ENCODE data around the gene THAP8. TPM values are rescaled to one million over a fixed set of nuclear protein-coding genes. Genes with fewer than 3 reads are reported as not detected.

Gene THAP8
- total RNA-seq, 4 donors from 2014 or later: 4.6 to 6.5 (median 6.2) TPM; not detected in 1

- Histone ChIP-seq H3K9me3 (no peaks in the 10 kb centered on the region), H3K27me3 (no peaks in the 10 kb centered on the region), H3K4me1 (peaks cover 0 to 11% of the 10 kb centered on the region in 2 donors), H3K4me3 (peak overlapping the region; percentile 73), H3K27ac (peak overlapping the region; percentile 61 to 91), H3K36me3 (no peaks in the 10 kb centered on the region)
- no peak for TF ChIP-seq CTCF (IDR thresholded peaks at IDR 0.05)
- TF ChIP-seq POLR2A (IDR thresholded peaks at IDR 0.05): no peak
- DNase-seq: no peak
- intact Hi-C loops (cut with DNase I; ENCODE audit: low total_unique reads): no loop called here
These were observed 40.6 kb downstream of the THAP8 start for GRCh38 chr19:36013280-36014011.

GRCh38 chr19:36010402-36010801 lies 43.7 kb downstream of the THAP8 start:
- Histone ChIP-seq H3K9me3 (no peaks in the 10 kb centered on the region), H3K4me3 (no peak overlapping the region), H3K27ac (no peak overlapping the region), H3K4me1 (peaks cover 0 to 11% of the 10 kb centered on the region in 2 donors), H3K27me3 (no peaks in the 10 kb centered on the region), H3K36me3 (no peaks in the 10 kb centered on the region)
- TF ChIP-seq CTCF (IDR thresholded peaks at IDR 0.05): no peak
- no peak for TF ChIP-seq POLR2A (IDR thresholded peaks at IDR 0.05)
- no peak for DNase-seq
- intact Hi-C loops (cut with DNase I; ENCODE audit: low total_unique reads): no loop called here

- DNase-seq: no peak
- TF ChIP-seq CTCF (IDR thresholded peaks at IDR 0.05): no peak
- TF ChIP-seq POLR2A (IDR thresholded peaks at IDR 0.05): no peak
- peak overlapping the region; percentile 22 to 42 for H3K4me3 ChIP-seq
- H3K9me3 ChIP-seq: no peaks in the 10 kb centered on the region
- peaks cover 0 to 9% of the 10 kb centered on the region in 2 donors for H3K4me1 ChIP-seq
- peak overlapping the region; percentile 23 to 67 for H3K27ac ChIP-seq
- no peaks in the 10 kb centered on the region for H3K27me3 ChIP-seq
- H3K36me3 ChIP-seq: no peaks in the 10 kb centered on the region
- intact Hi-C loops (cut with DNase I; ENCODE audit: low total_unique reads): no loop called here
These were observed 44.3 kb downstream of the THAP8 start for GRCh38 chr19:36009633-36010379.

GRCh38 chr19:36009220-36009619 lies 44.9 kb downstream of the THAP8 start:
- H3K4me1 ChIP-seq: peaks cover 0 to 5% of the 10 kb centered on the region in 2 donors
- peak in 1 of 2 donors; percentile 42 for TF ChIP-seq POLR2A (IDR thresholded peaks at IDR 0.05)
- no peak for TF ChIP-seq CTCF (IDR thresholded peaks at IDR 0.05)
- H3K36me3 ChIP-seq: no peaks in the 10 kb centered on the region
- H3K27ac ChIP-seq: peak overlapping the region; percentile 23 to 67
- peak; percentile 60 to 69 for DNase-seq
- intact Hi-C loops (cut with DNase I; ENCODE audit: low total_unique reads): no loop called here
- H3K27me3 ChIP-seq: no peaks in the 10 kb centered on the region
- H3K4me3 ChIP-seq: peak overlapping the region; percentile 22 to 42
- H3K9me3 ChIP-seq: no peaks in the 10 kb centered on the region

Measured in uterus (tissue), 4 donors.